DMS79 treated with DMSO at 0.1 percent for 48 hours (cell line): ENCODE data around the gene KXD1.

ENCODE experiments used
- DNase-seq: peaks from one replicate; lab custom pipeline; 2025; lab: John Stamatoyannopoulos, UW

The KXD1 gene

GRCh38 chr19:18601875-18602274 is 44.2 kb downstream of the KXD1 start:
- DNase-seq: no peak

- no peak for DNase-seq
Observed at GRCh38 chr19:18603255-18603957, 45.7 kb downstream of the KXD1 start.

GRCh38 chr19:18603958-18604819 is 46.5 kb downstream of the KXD1 start:
- DNase-seq: no peak

GRCh38 chr19:18604820-18605159 is 47.1 kb downstream of the KXD1 start:
- DNase-seq: no peak

GRCh38 chr19:18605196-18605545 is 47.5 kb downstream of the KXD1 start:
- no peak for DNase-seq

GRCh38 chr19:18605546-18606280 is 48.0 kb downstream of the KXD1 start:
- DNase-seq: peak; percentile 8

- DNase-seq: no peak
Observed at GRCh38 chr19:18606281-18607225, 48.9 kb downstream of the KXD1 start, which contains the start of gene CRLF1. Gene CRLF1 (minus strand): TSS chr19:18606799. CDS start chr19:18606656, 143 bp downstream.

- no peak for DNase-seq
Observed at GRCh38 chr19:18607226-18608101, 49.8 kb downstream of the KXD1 start.

- DNase-seq: no peak
Observed at GRCh38 chr19:18608102-18608804, 50.6 kb downstream of the KXD1 start.

GRCh38 chr19:18608805-18609716 is 51.4 kb downstream of the KXD1 start:
- DNase-seq: no peak

- no peak for DNase-seq
Observed at GRCh38 chr19:18609717-18610051, 52.0 kb downstream of the KXD1 start.

GRCh38 chr19:18610245-18610555 is 52.5 kb downstream of the KXD1 start:
- DNase-seq: no peak

- no peak for DNase-seq
Observed at GRCh38 chr19:18610556-18611326, 53.1 kb downstream of the KXD1 start.

GRCh38 chr19:18611327-18612050 is 53.8 kb downstream of the KXD1 start:
- DNase-seq: peak; percentile 41

GRCh38 chr19:18612051-18612771 is 54.5 kb downstream of the KXD1 start:
- peak; percentile 20 for DNase-seq

- peak; percentile 24 for DNase-seq
Observed at GRCh38 chr19:18612772-18613588, 55.3 kb downstream of the KXD1 start, which contains the start of gene TMEM59L. Gene TMEM59L (plus strand): TSS chr19:18612870. CDS start chr19:18612959, 89 bp downstream.
